Amygdala (tissue), 56 donors: ENCODE measurements around the gene GRAMD4.

ENCODE experiments used
- DNase-seq, 56 donors: peaks; one replicate each; lab custom pipeline; 2025; lab: John Stamatoyannopoulos, UW

The GRAMD4 gene

DNA sequence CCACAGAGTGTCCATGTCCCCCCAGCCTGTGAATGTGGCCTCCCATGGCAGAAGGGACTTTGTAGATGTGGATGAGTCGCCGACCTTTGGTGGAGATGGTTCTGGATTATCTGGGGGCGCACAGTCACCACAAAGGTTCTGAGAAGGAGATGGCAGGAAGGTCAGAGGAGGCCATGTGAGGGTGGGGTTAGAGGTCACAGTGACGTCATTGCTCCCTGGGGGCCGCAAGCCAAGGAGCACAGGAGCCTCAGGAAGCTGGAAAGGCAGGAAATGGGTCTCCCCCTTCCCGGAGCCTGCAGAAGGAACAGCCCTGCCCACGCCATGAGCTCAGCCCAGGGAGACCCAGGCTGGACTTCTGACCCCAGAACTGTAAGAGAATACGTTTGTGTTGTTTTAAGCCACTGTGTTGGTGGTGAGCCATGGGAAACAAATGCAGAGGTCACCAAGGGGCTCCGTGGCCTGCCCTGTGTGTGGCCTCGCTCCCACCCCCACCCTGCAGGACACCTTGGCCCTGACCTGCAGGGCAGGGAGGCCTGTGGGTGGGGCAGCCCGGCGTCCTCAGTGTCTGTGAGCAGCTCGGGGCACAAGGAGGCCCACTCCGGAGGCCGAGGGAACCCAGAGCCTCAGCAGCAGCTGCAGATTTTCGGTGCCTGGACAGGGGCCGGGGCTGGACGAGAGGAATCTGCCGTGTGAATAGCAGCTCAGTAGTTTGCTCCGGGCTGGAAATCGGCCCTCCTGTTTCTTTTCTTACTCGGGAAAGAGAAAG lies 32.1 kb downstream of the GRAMD4 start:
- peak in 1 of 56 donors; percentile 42 for DNase-seq

DNA sequence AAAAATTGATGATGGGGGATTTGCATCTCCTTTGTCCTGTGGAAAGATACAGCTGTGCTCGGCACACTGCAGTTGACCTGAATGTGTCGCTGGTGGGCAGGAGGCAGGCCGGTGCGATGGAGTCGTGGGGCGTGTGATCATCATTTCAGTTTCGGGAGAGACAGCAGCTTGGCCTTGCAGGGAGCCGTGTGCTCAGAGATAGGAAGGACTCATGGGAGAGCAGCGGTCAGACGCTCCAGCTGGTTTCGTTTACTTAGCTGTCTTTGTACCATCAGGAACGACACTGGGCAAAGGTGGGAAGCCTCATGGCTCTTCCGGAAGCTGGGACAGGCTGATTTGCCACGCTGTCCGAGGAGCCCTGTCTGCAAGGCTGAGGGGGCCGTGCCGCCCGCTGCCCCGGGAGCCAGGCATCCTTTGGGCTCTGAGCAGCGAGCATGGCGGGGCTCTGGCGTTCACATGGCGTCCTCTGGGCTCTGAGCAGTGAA lies 32.7 kb downstream of the GRAMD4 start:
- DNase-seq = no peak

DNA sequence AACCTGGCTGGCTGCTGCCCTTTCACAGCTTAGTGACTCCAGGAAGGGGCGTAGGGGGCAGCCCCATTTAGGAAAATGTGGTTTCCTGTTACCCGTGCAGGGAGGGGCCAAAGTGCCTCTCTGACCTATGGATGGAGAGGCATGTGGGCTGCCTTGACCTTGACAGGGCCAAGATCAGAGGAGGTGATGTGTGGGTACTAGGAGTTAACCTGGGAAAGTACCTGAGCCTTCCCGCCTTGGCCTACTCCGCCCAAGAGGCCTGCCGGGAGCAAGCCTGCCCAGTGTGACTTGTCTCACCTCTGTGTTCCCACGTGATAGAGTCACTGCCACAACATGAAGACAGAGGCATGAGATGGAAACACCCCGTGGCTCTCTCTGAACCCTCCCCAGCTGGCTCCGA lies 33.4 kb downstream of the GRAMD4 start:
- no peak for DNase-seq

DNA sequence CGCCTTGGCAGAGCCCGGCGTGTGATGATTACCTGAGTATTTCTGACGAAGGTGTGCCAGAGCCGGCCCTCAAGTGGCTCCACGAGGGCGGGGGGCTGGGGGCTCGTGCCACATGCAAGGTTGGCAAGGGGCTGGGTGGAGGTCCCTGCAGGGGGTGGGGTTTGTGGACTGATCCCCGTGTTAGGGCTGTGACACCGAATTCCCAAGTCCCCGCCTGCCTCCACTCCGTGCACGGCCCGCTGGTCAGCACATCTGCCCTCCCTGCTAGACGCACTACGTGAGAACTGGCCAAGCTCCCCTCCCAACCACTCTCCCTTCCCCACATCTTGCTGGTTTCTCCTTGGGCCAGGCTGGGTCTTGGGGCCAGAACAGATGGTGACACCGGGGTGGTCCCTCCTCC lies 34.2 kb downstream of the GRAMD4 start:
- DNase-seq = no peak

DNA sequence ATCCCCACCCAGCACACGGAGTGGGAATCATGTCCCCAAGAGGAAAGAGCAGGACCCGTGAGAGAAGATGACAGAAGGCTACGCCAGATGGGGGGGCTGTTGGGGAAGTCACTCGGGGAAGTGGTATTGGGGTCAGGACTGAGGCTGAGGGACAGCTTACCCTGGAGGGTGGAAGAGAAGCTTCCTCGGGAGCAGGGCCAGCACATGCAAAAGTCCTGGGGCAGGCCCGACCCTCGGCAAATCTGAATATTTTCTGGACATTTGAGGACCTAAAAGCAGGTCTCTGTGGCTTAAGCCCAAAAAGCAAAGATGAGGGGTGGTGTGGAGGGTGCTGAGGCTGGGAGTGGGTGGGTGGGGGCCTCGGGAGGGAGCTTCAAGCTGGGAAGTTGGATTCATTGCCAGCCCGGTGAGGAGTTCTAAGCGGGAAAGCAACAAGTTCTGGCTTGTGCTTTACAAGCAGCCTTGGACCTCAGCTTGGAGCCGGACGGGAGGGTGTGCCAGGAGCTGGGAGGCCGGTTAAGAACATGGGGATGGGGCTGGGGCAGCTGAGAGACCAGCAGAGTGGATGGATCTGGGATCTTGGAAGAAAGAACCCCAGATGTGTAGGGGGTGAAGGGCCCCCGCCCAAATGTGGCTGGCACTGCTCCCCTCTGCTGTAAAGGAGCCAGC lies 34.9 kb downstream of the GRAMD4 start:
- DNase-seq = no peak

DNA sequence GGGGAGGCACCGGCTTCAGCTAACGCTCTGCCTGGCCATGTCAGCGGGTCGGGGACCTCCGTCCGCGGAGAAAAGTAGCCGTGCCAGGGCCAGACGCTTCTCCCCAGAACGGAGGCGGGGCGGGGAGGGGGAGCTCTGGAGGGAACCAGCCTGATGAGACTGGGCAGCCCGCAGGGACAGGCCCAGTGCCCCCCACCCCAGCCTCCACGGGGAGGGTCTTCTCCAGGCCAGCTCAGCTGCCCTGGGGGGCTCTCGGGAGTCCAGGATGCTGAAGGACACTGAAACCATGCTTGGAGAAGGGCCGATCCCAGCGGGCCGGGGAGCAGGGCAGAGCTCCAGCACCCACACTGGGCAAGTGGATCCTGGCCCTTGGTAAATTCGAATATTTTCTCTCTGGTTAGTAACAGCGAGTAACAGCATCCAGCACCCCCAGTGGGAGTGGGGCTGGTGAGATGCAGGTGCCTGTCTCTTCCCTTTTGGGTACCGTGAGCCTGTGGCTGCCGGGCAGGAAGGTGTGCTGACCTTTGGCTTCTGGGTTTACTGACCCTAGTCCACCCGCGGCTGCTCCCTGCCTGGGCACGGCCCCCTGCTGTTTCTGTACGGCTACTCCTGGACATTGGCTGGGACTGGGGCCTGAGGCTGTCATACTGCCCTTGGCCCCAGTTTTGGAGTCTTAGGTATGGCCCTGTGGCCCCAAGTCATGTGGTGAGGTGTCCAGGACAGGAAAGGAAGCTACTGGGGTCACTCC lies 35.8 kb downstream of the GRAMD4 start:
- no peak for DNase-seq

DNA sequence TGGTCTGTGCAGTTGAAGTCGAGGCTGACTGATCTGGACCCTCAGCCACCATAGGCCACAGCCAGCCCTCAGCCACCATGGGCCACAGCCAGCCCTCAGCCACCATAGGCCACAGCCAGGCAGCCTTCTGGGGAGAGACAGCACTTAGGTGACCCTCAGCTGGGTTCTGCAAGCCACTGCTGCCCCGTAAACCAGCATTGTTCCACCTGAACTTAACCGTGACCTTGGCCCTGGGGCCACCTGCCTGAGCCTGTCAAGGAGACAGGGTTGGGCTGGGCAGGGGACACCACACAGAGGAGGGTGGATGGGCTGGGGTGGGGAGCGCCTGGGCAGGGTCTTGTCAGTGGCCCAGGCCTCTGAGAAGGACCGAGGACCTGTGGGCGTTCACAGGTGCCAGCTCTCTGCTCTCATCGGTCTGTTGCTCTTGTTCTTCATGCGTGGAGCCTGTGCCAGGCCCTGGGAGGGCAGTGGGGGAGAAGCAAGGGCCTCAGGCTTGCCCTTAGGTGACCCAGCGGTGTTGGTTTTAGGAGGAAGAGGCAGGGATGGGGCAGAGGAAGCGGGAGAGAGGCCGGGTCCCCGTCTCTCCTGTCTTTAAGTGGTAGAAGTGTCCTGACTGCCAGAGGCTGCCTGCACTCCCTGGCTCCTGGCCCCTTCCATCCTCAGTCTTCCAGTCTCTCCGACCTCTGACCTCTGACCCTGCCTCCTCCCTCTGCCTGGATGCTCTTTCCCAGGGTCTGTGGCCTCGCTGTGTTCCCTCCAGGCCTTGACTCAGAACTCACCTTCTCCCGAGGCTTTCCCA lies 36.9 kb downstream of the GRAMD4 start:
- DNase-seq = no peak

DNA sequence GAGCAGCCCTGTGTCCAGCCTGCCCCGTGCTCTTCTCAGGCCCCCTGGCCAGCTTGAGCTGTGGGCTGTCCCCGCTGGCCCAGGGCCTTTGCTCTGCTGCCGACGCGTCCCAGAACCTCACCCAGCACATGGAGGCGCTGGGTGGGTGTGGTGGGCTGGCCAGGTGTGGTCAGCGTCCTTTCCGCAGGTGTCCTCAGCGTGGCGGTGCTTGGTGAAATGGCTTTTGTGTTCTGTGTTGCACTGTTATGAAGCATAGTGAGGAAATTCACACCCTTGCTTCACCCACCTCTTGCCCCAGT lies 37.4 kb downstream of the GRAMD4 start:
- DNase-seq = no peak

DNA sequence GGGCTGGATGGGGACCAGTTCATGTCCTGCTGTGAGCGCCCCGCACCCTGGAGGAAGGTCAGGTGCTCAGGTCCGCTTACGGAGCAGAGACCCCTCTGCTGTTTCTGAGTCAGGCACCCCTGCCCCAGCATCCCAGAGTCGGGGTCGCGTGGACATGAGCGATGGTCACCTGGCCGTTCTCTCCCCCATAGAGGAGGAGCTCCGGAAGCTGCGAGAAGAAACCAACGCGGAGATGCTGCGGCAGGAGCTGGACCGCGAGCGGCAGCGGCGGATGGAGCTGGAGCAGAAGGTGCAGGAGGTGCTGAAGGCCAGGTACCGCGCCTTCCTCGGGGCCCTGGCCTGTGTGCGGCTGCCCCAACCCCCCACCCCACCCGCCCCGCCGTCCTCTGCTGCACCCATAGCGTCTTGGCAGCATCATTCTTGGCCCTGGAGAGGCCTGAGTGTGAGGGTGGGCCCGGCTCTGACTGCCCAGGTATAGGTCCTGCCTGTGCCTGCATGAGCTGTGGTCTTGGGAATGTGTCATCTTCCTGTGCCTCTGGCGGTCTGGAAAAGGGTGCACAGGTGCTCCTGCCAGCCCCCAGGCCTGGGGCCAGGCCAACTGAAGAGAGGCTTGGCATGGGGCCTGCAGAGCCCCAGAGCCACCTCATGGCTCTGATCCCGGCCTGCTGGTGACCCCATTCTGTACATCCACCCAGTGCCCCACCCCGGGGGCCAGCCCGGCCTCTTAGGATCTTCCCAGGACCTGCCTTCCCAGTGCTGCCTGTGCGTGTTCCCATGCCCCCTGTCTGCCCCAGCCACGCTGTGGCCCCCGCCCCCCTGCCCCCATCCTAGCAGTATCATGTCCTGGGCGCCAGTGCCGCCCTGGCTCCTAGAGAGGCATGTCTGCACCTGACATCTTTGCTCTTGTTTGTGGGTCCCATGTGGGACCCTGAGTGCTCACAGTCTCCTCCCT lies 38.1 kb downstream of the GRAMD4 start:
- DNase-seq = no peak

DNA sequence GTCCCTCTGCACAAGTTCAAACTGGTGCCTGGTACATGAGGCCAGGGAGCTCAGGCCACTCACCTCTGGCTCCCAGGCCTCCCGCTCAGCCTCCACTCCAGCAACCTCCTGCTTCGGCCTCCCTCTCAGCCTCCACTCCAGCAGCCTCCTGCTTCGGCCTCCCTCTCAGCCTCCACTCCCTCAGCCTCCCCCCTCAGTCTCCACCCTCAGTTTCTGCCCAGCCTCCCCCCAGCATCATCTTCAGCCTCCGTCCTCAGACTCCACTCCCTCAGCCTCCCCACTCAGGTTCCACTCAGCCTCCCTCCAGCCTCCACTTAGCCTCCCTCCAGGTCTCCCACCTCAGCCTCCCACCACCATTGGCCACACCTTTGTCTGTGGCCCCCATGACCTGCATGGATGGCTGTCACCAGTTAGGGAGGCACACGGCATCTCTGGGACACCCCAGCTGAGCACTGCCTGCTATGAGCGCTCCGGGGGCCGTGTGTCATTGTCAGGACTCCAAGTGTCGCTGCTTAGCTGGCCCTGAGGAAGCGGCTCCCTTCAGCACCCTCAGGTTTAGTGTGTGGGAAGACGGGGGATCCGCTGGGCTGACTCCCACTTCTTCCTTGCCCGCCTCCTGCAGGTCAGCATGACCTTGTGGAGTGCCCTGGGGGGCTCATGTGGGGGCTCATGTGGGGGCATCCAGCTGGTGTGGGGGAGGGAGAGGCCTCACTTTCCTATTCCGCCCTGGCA lies 39.0 kb downstream of the GRAMD4 start:
- DNase-seq = no peak

DNA sequence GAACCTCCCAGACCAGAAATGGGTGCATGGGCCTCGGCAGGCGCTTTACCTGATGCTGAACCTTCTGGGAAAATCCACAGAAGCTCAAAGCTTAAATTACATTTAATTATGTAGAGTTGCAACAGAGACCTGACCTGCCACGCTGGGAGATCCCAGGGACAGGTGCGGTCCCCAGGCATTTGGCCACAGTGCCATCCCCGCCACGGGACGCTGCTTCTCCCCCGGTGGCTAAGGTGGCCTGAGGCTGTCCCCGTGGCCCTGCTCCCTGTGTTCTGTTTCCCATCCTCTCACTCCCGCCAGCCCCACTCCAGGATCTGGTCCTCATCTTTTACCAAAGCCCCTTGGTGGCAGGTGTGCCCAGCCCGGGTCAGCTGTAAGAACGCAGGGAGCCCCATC lies 39.6 kb downstream of the GRAMD4 start:
- DNase-seq = no peak

DNA sequence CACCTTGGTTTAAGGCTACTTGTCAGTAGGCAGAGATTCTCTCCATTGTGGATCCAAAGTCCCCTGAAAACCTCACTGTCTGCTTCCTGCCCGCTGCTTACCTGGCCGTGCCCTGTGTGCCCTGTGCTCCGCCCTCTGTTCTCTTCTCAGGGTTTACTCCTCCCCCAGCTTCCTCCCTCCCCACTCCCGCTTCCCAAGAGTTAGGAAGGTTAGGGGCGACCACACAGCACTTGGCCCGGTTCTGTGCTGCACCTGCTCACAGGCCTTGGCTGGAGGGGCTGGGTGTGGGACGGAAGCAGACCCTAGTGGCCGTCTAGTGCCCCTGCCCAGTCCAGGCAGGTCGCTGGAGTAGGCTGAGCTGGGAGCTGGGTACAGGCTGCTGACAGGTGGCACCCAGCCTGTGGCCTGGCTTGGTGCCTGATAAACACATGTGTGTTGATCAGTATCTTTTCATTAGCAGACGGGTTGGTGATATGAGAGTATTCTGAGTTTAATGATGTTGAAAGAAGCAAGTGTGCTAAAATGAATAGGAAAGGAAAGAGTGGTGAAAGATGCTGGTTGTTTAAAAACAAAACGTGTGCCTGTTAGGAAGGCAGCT lies 40.5 kb downstream of the GRAMD4 start:
- DNase-seq = no peak

DNA sequence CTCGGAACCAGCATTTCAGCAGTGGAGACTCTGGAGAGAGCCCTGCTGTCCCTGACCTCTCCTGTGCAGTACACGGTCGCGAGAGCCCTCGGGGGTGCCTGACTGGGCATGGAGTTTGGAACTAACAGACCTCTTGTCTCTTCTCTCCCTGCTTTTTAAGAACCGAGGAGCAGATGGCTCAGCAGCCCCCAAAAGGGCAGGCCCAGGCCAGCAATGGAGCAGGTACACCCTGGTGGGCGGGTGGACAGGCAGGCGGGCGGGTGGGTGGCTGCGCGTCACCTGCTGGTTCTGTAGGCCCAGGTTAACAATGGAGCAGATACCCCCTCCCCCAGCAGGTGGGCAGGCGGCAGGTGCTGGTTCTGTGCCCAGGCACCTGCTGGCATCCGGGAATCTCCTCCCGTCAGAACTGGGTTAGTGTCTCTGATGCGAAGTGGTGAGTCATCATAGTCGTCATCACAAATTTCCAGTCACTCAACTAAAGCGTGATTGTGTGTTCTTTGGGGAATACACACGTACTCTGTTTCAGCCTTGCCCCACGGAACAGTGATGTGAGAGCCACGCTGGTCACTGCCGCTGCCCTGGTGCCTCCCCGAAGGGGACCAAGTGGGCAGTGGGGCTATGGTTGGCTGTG lies 41.1 kb downstream of the GRAMD4 start:
- DNase-seq = peak in 11 of 56 donors; percentile 13 to 71 (median 37)

DNA sequence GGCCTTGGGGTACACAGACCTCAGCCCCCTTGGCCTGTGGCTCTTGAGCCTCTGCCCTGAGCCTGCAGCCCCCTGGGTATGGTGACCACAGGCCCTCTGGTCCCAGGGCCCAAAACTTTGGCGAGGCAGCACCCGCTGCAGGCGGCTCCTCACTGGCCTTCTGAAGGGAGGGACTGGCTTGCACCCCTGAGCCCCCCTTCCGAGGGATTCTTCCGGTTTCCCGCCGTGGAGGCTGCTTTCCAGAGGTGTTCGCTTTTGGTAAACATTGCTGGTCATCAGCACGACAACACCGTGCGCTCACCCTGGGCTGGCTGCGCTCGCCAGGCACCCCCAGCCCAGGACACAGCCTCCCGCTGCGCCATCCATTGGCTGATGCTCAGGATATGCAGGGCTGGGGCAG lies 42.0 kb downstream of the GRAMD4 start:
- no peak for DNase-seq

DNA sequence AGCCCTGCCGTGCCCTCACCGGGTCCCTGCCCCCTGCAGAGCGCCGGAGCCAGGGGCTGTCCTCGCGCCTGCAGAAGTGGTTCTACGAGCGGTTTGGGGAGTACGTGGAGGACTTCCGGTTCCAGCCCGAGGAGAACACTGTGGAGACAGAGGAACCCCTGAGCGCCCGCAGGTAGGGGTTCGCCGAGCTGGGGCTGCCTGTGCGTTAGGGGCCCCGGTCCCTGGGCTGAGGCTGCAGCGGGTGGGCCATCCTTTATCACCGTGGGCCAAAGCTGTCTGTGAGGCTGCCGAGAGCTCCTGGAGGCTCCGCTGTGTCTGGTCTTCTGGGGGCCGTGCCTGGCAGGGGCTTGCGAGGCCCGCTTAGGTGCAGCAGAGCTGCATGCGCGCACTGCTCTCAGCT lies 42.8 kb downstream of the GRAMD4 start:
- no peak for DNase-seq

DNA sequence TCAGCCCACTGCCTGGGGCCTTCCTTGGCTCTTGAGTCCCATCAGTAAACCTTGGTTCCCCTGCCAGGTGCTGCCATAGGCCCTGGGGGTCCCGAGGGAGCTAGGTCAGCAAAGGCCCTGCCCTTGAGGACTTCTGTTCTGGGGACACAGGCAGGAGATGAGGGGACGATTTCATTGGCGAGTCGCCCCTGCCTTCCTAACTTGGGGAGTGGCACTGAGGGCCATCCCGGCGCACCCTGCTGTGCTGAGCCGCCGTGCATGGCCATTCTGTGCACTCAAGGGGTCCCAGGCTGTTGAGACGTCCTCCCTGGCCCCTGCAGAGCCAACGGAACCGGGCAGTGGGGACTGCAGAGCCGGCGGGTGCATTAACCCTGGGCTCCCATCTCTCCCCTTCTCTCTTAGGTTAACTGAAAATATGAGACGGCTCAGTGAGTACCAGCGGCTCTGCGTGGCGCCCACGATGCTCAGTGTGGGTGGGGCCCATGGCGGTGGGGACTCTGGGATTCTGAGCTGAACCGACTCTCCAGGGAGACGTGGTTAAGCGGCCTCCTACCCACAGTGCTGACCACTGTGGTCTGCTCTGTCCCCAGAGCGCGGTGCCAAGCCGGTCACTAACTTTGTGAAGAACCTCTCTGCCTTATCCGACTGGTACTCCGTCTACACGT lies 43.4 kb downstream of the GRAMD4 start:
- no peak for DNase-seq

DNA sequence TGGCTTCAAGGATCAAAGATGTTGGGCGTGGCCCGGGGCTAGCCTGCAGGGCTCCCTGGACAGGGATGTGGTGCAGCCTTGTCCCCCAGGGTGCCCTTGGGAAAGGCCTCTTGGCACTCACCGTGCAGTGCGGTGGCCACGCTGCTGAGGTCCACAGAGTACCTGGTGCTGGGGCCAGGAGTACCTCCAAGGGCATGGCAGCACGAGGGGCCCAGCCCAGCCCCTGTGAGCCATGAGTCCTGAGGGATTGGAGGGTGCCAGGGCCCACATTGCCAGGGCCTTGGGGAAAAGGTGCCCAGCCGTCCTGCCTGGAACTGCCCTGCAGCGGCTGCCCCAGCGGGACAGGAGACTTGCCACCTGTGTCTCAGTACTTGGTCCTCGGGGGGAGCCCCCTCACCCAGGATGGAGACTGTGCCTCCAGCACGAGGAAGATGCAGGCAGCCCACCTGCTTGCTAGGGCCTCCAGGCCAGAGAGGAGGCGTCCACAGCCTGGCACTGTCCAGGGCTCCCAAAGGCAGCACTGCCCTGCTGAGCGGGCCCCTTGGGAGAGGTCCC lies 44.2 kb downstream of the GRAMD4 start:
- no peak for DNase-seq
